Neural cell (in vitro differentiated cells): Measurements from ENCODE around the gene GTPBP1. TPM values are rescaled to one million over a fixed set of nuclear protein-coding genes. Genes with fewer than 3 reads are reported as not detected.

Experiments
- H2AFZ ChIP-seq: fragments of 200-600, 300-800 bp; sonication (generic), shearing (Covaris generic); 2 replicates; pipeline ENCODE4 v1.6.0; 2014; ENCODE audit warnings: low read depth, mild to moderate bottlenecking, antibody characterized with exemption, low read length, moderate library complexity
- H3F3A ChIP-seq: fragments of 200-600 bp; shearing (Covaris generic); 2 replicates; pipeline ENCODE4 v1.6.1; 2016; ENCODE audit warnings: mild to moderate bottlenecking, moderate library complexity, mixed read lengths, antibody characterized with exemption, low read length; ENCODE audit not compliant: insufficient read depth, poor library complexity, severe bottlenecking
- H3K27ac ChIP-seq: fragments of 200-600, 300-800 bp; sonication (generic), shearing (Covaris generic); 2 replicates; pipeline ENCODE4 v1.5.1; 2014; ENCODE audit warnings: mild to moderate bottlenecking, low read length, moderate library complexity
- H3K27me3 ChIP-seq: fragments of 300-800, 200-600 bp; sonication (generic), shearing (Covaris generic); 2 replicates; pipeline ENCODE4 v1.6.0; 2014; ENCODE audit warnings: mild to moderate bottlenecking, low read depth, low read length, moderate library complexity; ENCODE audit not compliant: insufficient read depth
- H3K36me3 ChIP-seq: fragments of 300-800, 200-600 bp; sonication (generic), shearing (Covaris generic); 2 replicates; pipeline ENCODE4 v1.5.1; 2014; ENCODE audit warnings: mild to moderate bottlenecking, antibody characterized with exemption, low read length, moderate library complexity; ENCODE audit not compliant: insufficient read depth
- H3K4me2 ChIP-seq: fragments of 300-800, 200-600 bp; sonication (generic), shearing (Covaris generic); 2 replicates; pipeline ENCODE4 v1.6.0; 2014; ENCODE audit warnings: mild to moderate bottlenecking, low read length
- H3K4me3 ChIP-seq: fragments of 300-800, 200-600 bp; sonication (generic), shearing (Covaris generic); 2 replicates; pipeline ENCODE4 v1.5.1; 2014; ENCODE audit warnings: mild to moderate bottlenecking, low read length, moderate library complexity
- H3K79me2 ChIP-seq: fragments of 200-600 bp; shearing (Covaris generic); replicated peaks from 2 replicates; pipeline ENCODE4 v1.6.0; 2014; ENCODE audit warnings: mild to moderate bottlenecking, low read length, moderate library complexity; ENCODE audit not compliant: insufficient read depth
- H3K9ac ChIP-seq: fragments of 300-800, 200-600 bp; sonication (generic), shearing (Covaris generic); 2 replicates; pipeline ENCODE4 v1.6.1; 2016; ENCODE audit warnings: mild to moderate bottlenecking, low read length, mixed read lengths
- H3K9me2 ChIP-seq: fragments of 200-600 bp; shearing (Covaris generic); 2 replicates; pipeline ENCODE4 v1.6.1; 2016; ENCODE audit warnings: mild to moderate bottlenecking, low read length, mixed read lengths; ENCODE audit not compliant: insufficient read depth
- H3K9me3 ChIP-seq: fragments of 200-600, 300-800 bp; sonication (generic), shearing (Covaris generic); 2 replicates; pipeline ENCODE4 v1.6.1; 2016; ENCODE audit warnings: mild to moderate bottlenecking, mixed run types, low read length, moderate library complexity, mixed read lengths
- H4K20me1 ChIP-seq: fragments of 200-600 bp; shearing (Covaris generic); 2 replicates; pipeline ENCODE4 v1.6.1; 2016; ENCODE audit warnings: mild to moderate bottlenecking, mixed run types; ENCODE audit not compliant: insufficient read depth
- CTCF ChIP-seq: fragments of 450-650 bp; IDR thresholded peaks from 2 replicates; pipeline ENCODE4 v1.5.1; 2014; ENCODE audit warnings: antibody characterized with exemption, mild to moderate bottlenecking, moderate library complexity; ENCODE audit not compliant: poor library complexity, severe bottlenecking
- EP300 ChIP-seq: fragments of 450-650 bp; conservative IDR thresholded peaks from 2 replicates; pipeline ENCODE4 v1.6.1; 2014; ENCODE audit warnings: antibody characterized with exemption, mild to moderate bottlenecking, moderate library complexity; ENCODE audit not compliant: poor library complexity, severe bottlenecking
- EZH2 ChIP-seq: fragments of 200-600, 300-800 bp; shearing (Covaris generic), sonication (generic); IDR thresholded peaks from 2 replicates; pipeline ENCODE4 v1.6.1; 2014; ENCODE audit warnings: antibody characterized with exemption, low read length, borderline replicate concordance, mild to moderate bottlenecking; ENCODE audit not compliant: insufficient read depth, poor library complexity, severe bottlenecking
- MXI1 ChIP-seq: fragments of 450-650 bp; conservative IDR thresholded peaks from 2 replicates; pipeline ENCODE4 v1.6.1; 2014; ENCODE audit warnings: antibody characterized with exemption, mild to moderate bottlenecking; ENCODE audit not compliant: poor library complexity, severe bottlenecking
- POLR2AphosphoS5 ChIP-seq: IDR thresholded peaks from 2 replicates; pipeline ENCODE4 v1.6.1; 2012
- RAD21 ChIP-seq: fragments of 450-650 bp; conservative IDR thresholded peaks from 2 replicates; pipeline ENCODE4 v1.6.1; 2014; ENCODE audit warnings: antibody characterized with exemption, mild to moderate bottlenecking, moderate library complexity
- SMC3 ChIP-seq: fragments of 450-650 bp; conservative IDR thresholded peaks from 2 replicates; pipeline ENCODE4 v1.6.1; 2014; ENCODE audit warnings: antibody characterized with exemption, mild to moderate bottlenecking, moderate library complexity; ENCODE audit not compliant: poor library complexity
- TAF1 ChIP-seq: IDR thresholded peaks from 2 replicates; pipeline ENCODE4 v1.6.1; 2012; ENCODE audit warnings: low read depth
- polyA plus RNA-seq: library from polyadenylated mRNA; depleted of rRNA; stranded (reverse); fragments of >200 nt; gene quantifications from 2 replicates; pipeline ENCODE4 v1.2.3, GENCODE V29; 2014
- TF ChIP-seq, protein P1 (sequence below): IDR thresholded peaks from 2 replicates; pipeline ENCODE4 v1.6.1; 2012; ENCODE audit warnings: borderline replicate concordance

The GTPBP1 gene
- polyA plus RNA-seq, 1 donor from 2014 or later: 31.9 TPM

DNA sequence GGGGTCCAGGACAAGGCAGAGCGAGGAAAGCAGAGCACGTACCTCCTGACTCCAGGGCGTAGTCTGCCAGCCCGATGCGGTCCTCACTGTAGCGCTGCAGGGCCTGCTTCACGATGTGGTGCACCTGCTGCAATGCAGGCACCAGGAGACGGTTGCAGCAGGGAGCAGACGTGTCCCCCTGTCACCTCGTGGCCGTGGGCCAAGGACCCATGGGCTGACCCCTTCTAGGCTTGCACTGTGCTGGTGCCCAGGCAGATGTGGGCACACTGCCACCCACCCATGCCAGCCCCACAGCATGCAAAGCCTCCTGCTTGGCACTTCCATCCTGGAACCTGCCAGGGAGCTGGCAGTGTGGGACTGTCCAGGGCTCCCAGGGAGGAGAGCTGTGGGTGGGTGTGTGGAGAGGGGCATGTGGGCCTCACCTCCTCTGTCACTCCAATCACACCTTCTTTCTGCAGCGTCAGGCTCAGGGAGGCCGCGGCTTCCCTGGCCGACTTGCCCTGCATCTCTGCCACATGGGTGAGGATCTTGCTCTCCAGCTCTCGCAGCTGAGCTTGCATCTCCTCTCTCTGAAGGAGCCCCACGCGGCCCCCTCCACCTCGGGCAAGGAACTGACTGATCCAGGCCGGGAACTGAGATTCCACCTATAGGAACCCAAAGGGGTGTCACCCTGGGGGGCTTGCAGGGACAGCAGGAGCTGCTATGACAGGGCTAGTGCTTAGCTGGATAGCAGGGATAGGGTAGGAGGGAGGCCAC lies 33.7 kb downstream of the GTPBP1 start:
- H3K9ac ChIP-seq: no peak overlapping the region
- no peak overlapping the region for H3K4me3 ChIP-seq
- no peaks in the 10 kb centered on the region for H3F3A ChIP-seq
- no peaks in the 10 kb centered on the region for H3K79me2 ChIP-seq
- H4K20me1 ChIP-seq: no peaks in the 10 kb centered on the region
- H3K27ac ChIP-seq: no peak overlapping the region
- no peaks in the 10 kb centered on the region for H3K9me2 ChIP-seq
- no peaks in the 10 kb centered on the region for H3K27me3 ChIP-seq
- no peak for TF ChIP-seq SMC3
- no peak for TF ChIP-seq MXI1
- TF ChIP-seq, protein P1, sequence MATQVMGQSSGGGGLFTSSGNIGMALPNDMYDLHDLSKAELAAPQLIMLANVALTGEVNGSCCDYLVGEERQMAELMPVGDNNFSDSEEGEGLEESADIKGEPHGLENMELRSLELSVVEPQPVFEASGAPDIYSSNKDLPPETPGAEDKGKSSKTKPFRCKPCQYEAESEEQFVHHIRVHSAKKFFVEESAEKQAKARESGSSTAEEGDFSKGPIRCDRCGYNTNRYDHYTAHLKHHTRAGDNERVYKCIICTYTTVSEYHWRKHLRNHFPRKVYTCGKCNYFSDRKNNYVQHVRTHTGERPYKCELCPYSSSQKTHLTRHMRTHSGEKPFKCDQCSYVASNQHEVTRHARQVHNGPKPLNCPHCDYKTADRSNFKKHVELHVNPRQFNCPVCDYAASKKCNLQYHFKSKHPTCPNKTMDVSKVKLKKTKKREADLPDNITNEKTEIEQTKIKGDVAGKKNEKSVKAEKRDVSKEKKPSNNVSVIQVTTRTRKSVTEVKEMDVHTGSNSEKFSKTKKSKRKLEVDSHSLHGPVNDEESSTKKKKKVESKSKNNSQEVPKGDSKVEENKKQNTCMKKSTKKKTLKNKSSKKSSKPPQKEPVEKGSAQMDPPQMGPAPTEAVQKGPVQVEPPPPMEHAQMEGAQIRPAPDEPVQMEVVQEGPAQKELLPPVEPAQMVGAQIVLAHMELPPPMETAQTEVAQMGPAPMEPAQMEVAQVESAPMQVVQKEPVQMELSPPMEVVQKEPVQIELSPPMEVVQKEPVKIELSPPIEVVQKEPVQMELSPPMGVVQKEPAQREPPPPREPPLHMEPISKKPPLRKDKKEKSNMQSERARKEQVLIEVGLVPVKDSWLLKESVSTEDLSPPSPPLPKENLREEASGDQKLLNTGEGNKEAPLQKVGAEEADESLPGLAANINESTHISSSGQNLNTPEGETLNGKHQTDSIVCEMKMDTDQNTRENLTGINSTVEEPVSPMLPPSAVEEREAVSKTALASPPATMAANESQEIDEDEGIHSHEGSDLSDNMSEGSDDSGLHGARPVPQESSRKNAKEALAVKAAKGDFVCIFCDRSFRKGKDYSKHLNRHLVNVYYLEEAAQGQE: no peak
- no peak for TF ChIP-seq CTCF
- no peak for TF ChIP-seq POLR2AphosphoS5
- no peak for TF ChIP-seq EZH2
- TF ChIP-seq RAD21: no peak
- TF ChIP-seq TAF1: no peak
- TF ChIP-seq EP300: no peak
- H2AFZ ChIP-seq: no peak overlapping the region
- H3K36me3 ChIP-seq: peaks cover 16% of the 10 kb centered on the region
- no peaks in the 10 kb centered on the region for H3K9me3 ChIP-seq
- no peak overlapping the region for H3K4me2 ChIP-seq

GRCh38 chr22:38740116-38740723 lies 34.5 kb downstream of the GTPBP1 start:
- Histone ChIP-seq H3K9ac (no peak overlapping the region), H3K9me3 (no peaks in the 10 kb centered on the region), H3F3A (no peaks in the 10 kb centered on the region), H4K20me1 (no peaks in the 10 kb centered on the region), H3K4me2 (no peak overlapping the region), H2AFZ (no peak overlapping the region), H3K79me2 (no peaks in the 10 kb centered on the region), H3K36me3 (peaks cover 16% of the 10 kb centered on the region), H3K27ac (no peak overlapping the region), H3K9me2 (no peaks in the 10 kb centered on the region), H3K27me3 (no peaks in the 10 kb centered on the region), H3K4me3 (no peak overlapping the region)
- TF ChIP-seq MXI1 (no peak), EP300 (no peak), SMC3 (no peak), CTCF (no peak)
